Astrocyte (in vitro differentiated cells and primary cell): ENCODE measurements around the gene SNW1.

ENCODE experiments used
- CTCF ChIP-seq: IDR thresholded peaks from 2 replicates; pipeline ENCODE4 v1.5.1; 2011; ENCODE audit warnings: low read depth, mild to moderate bottlenecking, inconsistent platforms, low read length, moderate library complexity; ENCODE audit not compliant: insufficient read depth
- EZH2 ChIP-seq: IDR thresholded peaks from 2 replicates; pipeline ENCODE4 v1.6.1; 2012; ENCODE audit warnings: mild to moderate bottlenecking, low read length, inconsistent platforms; ENCODE audit not compliant: insufficient read depth

- TF ChIP-seq CTCF, result no peak
- TF ChIP-seq EZH2, result no peak
These were observed 46.0 kb downstream of the SNW1 start for GRCh38 chr14:77714926-77715325.
